ENCODE measurements around the gene PCDH15.

DNA sequence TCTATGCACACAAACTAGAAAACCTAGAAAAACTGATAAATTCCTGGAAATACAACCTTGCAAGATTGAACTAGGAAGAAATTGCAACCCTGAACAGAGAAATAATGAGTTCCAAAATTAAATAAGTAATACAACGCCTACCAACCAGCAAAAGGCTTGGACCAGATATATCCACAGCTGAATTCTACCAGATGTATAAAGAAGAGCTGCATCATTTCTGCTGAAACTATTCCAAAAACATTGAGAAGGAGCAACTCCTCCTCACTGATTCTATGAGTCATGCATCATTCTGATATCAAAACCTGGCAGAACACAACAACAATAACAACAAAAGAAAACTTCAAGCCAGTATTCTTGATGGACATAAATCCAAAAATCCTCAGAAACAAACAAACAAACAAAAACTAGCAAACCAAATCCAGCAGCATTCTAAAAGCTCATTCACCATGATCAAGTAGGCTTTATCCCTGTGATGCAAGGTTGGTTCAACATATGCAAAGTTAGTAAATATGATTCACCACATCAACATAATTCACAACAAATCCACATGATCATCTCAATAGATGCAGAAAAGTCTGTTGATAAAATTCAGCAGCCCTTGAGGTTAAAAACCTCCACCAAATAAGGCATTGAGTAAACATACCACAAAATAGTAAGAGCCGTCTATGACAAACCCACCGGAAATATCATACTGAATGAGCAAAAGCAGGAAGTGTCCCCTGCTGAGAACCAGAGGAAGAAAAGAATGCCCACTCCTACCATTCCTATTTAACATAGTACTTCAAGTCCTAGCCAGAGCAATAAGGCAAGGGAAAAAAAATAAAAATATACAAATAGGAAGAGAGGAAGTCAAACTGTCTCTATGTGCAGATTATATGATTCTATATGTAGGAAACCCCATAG lies 98.2 kb downstream of the PCDH15 start:
- TF ChIP-seq, protein P1, sequence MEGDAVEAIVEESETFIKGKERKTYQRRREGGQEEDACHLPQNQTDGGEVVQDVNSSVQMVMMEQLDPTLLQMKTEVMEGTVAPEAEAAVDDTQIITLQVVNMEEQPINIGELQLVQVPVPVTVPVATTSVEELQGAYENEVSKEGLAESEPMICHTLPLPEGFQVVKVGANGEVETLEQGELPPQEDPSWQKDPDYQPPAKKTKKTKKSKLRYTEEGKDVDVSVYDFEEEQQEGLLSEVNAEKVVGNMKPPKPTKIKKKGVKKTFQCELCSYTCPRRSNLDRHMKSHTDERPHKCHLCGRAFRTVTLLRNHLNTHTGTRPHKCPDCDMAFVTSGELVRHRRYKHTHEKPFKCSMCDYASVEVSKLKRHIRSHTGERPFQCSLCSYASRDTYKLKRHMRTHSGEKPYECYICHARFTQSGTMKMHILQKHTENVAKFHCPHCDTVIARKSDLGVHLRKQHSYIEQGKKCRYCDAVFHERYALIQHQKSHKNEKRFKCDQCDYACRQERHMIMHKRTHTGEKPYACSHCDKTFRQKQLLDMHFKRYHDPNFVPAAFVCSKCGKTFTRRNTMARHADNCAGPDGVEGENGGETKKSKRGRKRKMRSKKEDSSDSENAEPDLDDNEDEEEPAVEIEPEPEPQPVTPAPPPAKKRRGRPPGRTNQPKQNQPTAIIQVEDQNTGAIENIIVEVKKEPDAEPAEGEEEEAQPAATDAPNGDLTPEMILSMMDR (IDR thresholded peaks at IDR 0.05; ENCODE audit: low read length), result no peak
- TF ChIP-seq EZH2 (optimal IDR thresholded peaks at IDR 0.05; ENCODE audit: low read depth, low read length) (no peak), EZH2phosphoT487 (IDR thresholded peaks at IDR 0.05; ENCODE audit: low read length) (no peak)

Data from MM.1S (cell line).